KMS-11 (cell line): ENCODE results near the gene RASGRP2.

Source experiments
- H2AFZ ChIP-seq: fragments of 200-600 bp; sonication (generic); 2 replicates; pipeline ENCODE4 v1.6.1; 2016; ENCODE audit warnings: antibody characterized with exemption, mixed run types, low read depth
- H3K27ac ChIP-seq: fragments of 200-600 bp; sonication (generic); 2 replicates; pipeline ENCODE4 v1.6.1; 2016; ENCODE audit warnings: mild to moderate bottlenecking, mixed run types
- H3K27me3 ChIP-seq: fragments of 200-600 bp; sonication (generic); 2 replicates; pipeline ENCODE4 v1.6.1; 2017; ENCODE audit warnings: mild to moderate bottlenecking, low read depth, mixed run types, moderate library complexity; ENCODE audit not compliant: insufficient read depth
- H3K36me3 ChIP-seq: fragments of 200-600 bp; sonication (generic); 2 replicates; pipeline ENCODE4 v1.6.1; 2017; ENCODE audit warnings: mild to moderate bottlenecking, mixed run types; ENCODE audit not compliant: insufficient read depth
- H3K4me1 ChIP-seq: fragments of 200-600 bp; sonication (generic); 2 replicates; pipeline ENCODE4 v1.6.1; 2016; ENCODE audit warnings: mild to moderate bottlenecking, low read depth, mixed run types; ENCODE audit not compliant: poor library complexity, severe bottlenecking
- H3K4me2 ChIP-seq: fragments of 200-600 bp; sonication (generic); 2 replicates; pipeline ENCODE4 v1.7.0; 2016; ENCODE audit warnings: mild to moderate bottlenecking, mixed run types
- H3K4me3 ChIP-seq: fragments of 200-600 bp; sonication (generic); IDR thresholded peaks from 2 replicates; pipeline ENCODE4 v1.6.1; 2017; ENCODE audit warnings: low read depth, low read length, mixed read lengths; ENCODE audit not compliant: insufficient read depth
- H3K79me2 ChIP-seq: fragments of 200-600 bp; sonication (generic); 2 replicates; pipeline ENCODE4 v1.6.1; 2016; ENCODE audit warnings: low read depth, mixed run types; ENCODE audit not compliant: insufficient read depth
- H3K9ac ChIP-seq: fragments of 200-600 bp; sonication (generic); 2 replicates; pipeline ENCODE4 v1.6.1; 2016; ENCODE audit warnings: mild to moderate bottlenecking, mixed run types
- H4K20me1 ChIP-seq: fragments of 200-600 bp; sonication (generic); 2 replicates; pipeline ENCODE4 v1.6.1; 2016; ENCODE audit warnings: mild to moderate bottlenecking, mixed run types; ENCODE audit not compliant: insufficient read depth
- TF ChIP-seq, protein P1 (sequence below): fragments of 200-600 bp; sonication (generic); conservative IDR thresholded peaks from 2 replicates; pipeline ENCODE4 v1.6.1; 2017; ENCODE audit warnings: low read depth, mild to moderate bottlenecking, antibody characterized with exemption, low read length, moderate library complexity, mixed read lengths

Gene RASGRP2

DNA sequence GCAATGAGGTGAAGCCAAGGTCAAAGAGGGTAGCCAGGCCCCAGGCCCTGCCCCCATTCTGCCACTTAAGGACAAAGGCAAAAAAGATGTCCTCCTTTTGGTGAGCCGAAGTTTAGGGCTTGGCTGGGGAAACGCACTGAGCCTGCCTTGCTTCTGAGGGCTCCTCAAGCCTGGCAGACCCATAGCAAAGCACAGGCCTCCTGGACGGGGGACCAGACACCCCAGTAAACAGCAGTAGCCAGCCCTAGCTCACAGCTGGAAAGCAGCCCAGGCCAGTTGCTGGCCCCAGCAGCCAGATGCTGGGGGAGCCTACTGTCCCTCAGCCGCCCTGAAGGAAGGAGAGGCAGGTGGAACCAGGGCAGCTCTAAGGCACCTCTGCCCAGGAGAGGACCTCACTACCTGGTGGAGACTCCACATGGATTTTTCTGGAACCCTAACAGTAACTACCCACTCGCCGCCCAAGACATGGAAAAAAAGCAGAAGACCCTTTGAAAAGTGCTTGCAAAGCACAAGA is 19.6 kb upstream of the RASGRP2 start:
- Histone ChIP-seq H3K79me2 (0 out of 2 replicates have a peak, but pooled peaks cover under 1% of the 10 kb centered on the region), H3K4me2 (no peak overlapping the region), H3K4me1 (peaks cover 14% of the 10 kb centered on the region)

DNA sequence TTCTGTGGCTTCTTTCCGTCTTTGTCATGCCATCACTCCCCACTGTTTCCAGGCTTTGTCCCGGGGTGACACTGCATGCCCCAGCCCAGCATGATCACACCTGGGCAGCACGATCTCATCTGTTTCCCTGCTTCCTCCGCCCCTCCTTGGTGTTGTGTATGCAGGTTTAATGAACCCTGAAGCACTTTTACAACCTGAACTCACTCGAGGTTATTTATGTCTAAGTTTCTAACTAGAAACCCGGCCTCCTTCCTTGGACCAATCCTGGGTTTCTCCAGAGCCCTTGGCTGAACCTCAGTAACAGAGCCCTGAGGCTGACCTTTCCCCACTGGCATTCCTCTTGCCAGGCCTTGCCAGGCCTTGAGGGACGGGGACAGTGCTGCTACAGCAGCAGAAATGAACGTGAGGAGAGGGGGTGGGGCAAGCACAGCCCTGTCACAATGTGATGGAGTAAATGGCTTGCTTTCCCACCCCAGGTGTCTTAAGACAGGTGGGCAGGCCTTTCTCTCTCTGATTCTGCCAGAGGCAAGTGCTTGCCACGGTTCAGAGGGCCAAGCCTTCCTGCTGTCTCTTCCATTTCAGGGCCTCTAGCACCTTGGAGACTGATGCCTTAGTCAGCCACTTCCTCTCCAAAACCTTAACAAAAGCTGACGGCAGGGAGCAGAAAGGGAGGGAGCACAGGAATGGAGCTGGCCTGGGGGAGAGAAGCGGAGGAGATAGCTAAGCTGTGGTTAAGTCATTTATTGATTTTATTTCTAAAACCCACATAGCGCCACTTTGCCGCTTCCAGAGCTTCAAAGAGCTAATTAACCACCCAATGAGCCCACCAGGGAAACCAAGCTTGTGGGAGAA is 19.0 kb upstream of the RASGRP2 start:
- peaks cover 7% of the 10 kb centered on the region; the same call in 1 of the 2 replicates for H3K36me3 ChIP-seq
- no peaks in the 10 kb centered on the region for H3K27me3 ChIP-seq
- H3K79me2 ChIP-seq, result no peaks in the 10 kb centered on the region
- no peak overlapping the region for H2AFZ ChIP-seq
- peaks cover 13% of the 10 kb centered on the region for H3K4me1 ChIP-seq
- H3K4me2 ChIP-seq, result no peak overlapping the region
- peaks cover 9% of the 10 kb centered on the region; the same call in 1 of the 2 replicates for H4K20me1 ChIP-seq
- no peak overlapping the region for H3K9ac ChIP-seq
- TF ChIP-seq, protein P1, sequence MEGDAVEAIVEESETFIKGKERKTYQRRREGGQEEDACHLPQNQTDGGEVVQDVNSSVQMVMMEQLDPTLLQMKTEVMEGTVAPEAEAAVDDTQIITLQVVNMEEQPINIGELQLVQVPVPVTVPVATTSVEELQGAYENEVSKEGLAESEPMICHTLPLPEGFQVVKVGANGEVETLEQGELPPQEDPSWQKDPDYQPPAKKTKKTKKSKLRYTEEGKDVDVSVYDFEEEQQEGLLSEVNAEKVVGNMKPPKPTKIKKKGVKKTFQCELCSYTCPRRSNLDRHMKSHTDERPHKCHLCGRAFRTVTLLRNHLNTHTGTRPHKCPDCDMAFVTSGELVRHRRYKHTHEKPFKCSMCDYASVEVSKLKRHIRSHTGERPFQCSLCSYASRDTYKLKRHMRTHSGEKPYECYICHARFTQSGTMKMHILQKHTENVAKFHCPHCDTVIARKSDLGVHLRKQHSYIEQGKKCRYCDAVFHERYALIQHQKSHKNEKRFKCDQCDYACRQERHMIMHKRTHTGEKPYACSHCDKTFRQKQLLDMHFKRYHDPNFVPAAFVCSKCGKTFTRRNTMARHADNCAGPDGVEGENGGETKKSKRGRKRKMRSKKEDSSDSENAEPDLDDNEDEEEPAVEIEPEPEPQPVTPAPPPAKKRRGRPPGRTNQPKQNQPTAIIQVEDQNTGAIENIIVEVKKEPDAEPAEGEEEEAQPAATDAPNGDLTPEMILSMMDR, result no peak
- no peak overlapping the region; the same call in 1 of the 2 replicates for H3K27ac ChIP-seq
- H3K4me3 ChIP-seq, result no peak overlapping the region

More for the DNA sequence above, 19.6 kb upstream of the RASGRP2 start:
- Histone ChIP-seq H3K27me3 (no peaks in the 10 kb centered on the region), H4K20me1 (peaks cover 9% of the 10 kb centered on the region; the same call in 1 of the 2 replicates), H3K27ac (peak overlapping the region; percentile 7; the same call in 1 of the 2 replicates), H2AFZ (no peak overlapping the region), H3K9ac (no peak overlapping the region), H3K4me3 (no peak overlapping the region), H3K36me3 (peaks cover 12% of the 10 kb centered on the region; the same call in 1 of the 2 replicates)
- TF ChIP-seq, protein P1, result no peak

DNA sequence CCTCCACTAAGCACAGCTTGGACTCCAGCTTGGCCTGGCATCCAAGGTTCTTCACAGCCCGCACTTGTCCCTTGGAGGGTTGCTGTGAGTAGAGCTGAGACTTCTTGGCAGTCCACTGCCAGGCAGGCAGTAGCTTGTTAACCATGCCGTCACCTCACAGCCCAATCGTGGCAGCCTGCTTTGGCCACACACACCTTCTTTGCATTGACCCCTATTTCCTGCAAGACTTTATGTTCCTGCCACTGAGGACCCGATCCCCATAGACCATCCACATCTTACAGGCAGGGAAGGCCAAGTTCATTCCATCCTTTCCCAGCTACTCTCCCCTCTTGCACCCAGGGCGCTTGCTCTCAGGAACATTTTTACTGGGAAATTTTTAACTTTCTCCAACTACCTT is 18.3 kb upstream of the RASGRP2 start:
- no peak overlapping the region for H3K4me2 ChIP-seq
- H3K36me3 ChIP-seq, result peaks cover 6% of the 10 kb centered on the region; the same call in 1 of the 2 replicates
- no peak overlapping the region for H3K9ac ChIP-seq
- H3K27me3 ChIP-seq, result no peaks in the 10 kb centered on the region
- H3K27ac ChIP-seq, result no peak overlapping the region
- H4K20me1 ChIP-seq, result peaks cover 9% of the 10 kb centered on the region; the same call in 1 of the 2 replicates
- TF ChIP-seq, protein P1, result no peak
- H3K4me3 ChIP-seq, result no peak overlapping the region
- peaks cover 11% of the 10 kb centered on the region for H3K4me1 ChIP-seq
- no peaks in the 10 kb centered on the region for H3K79me2 ChIP-seq
- H2AFZ ChIP-seq, result no peak overlapping the region

DNA sequence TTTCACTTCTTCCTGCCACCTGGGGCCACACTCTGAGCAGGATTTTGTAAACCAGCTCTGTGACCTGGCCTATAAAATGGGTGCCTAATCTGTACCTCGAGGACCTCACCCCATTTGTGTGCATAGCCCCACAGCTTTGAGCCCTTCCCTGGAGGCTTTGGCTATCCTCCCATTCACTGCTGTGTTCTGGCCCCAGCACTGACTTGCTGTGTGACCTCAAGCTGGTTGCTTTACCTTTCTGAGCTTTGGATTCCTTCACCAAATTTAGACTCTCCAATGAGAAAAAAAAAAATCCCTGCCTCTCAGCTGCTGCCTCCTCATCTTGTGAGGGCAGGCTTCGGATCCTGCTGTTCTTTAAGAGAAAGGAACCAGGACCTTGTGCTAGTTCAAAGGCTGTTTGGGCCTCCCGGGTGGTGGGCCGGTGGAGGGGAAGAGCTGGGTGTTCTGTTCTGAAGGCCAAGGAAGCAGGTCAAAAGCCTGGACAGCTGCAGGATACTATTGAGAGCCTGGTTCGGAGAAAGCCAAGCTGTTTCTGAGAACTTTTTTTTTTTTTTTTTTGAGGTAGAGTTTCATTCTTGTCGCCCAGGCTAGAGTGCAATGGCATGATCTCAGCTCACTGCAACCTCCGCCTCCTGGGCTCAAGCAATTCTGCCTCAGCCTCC is 16.9 kb upstream of the RASGRP2 start:
- Histone ChIP-seq H3K36me3 (peaks cover 6% of the 10 kb centered on the region; the same call in 1 of the 2 replicates), H2AFZ (no peak overlapping the region), H3K4me1 (peaks cover 24% of the 10 kb centered on the region), H3K27me3 (no peaks in the 10 kb centered on the region), H3K4me3 (no peak overlapping the region), H3K4me2 (no peak overlapping the region), H4K20me1 (peaks cover 9% of the 10 kb centered on the region; the same call in 1 of the 2 replicates), H3K27ac (no peak overlapping the region; the same call in 1 of the 2 replicates), H3K79me2 (no peaks in the 10 kb centered on the region), H3K9ac (no peak overlapping the region)
- TF ChIP-seq, protein P1, result no peak
